Endodermal cell (in vitro differentiated cells): Measurements from ENCODE around the gene PEX1. TPM values are rescaled to one million over a fixed set of nuclear protein-coding genes. Genes with fewer than 3 reads are reported as not detected.

Experiments
- DNase-seq: peaks from one replicate; pipeline ENCODE4 v3.0.0-alpha.2; 2017
- H3K27ac ChIP-seq: 2 replicates; pipeline ENCODE4 v1.5.1; 2013; ENCODE audit warnings: mild to moderate bottlenecking, low read depth, low read length, moderate library complexity
- H3K27me3 ChIP-seq: 2 replicates; pipeline ENCODE4 v1.6.1; 2013; ENCODE audit warnings: mild to moderate bottlenecking, low read length, moderate library complexity; ENCODE audit not compliant: insufficient read depth, control insufficient read depth, poor library complexity, severe bottlenecking
- H3K36me3 ChIP-seq: 2 replicates; pipeline ENCODE4 v1.7.0; 2013; ENCODE audit warnings: mild to moderate bottlenecking, low read length, moderate library complexity; ENCODE audit not compliant: control insufficient read depth, insufficient read depth
- H3K4me1 ChIP-seq: one replicate; pipeline ENCODE4 v1.7.0; 2013; ENCODE audit warnings: low read length; ENCODE audit not compliant: control insufficient read depth, insufficient read depth
- H3K4me3 ChIP-seq: 2 replicates; pipeline ENCODE4 v1.5.1; 2013; ENCODE audit warnings: mild to moderate bottlenecking, low read length, moderate library complexity
- H3K9ac ChIP-seq: 2 replicates; pipeline ENCODE4 v1.6.1; 2013; ENCODE audit warnings: mild to moderate bottlenecking, low read length, moderate library complexity; ENCODE audit not compliant: poor library complexity, severe bottlenecking; ENCODE audit errors: extremely low read depth
- H3K9me3 ChIP-seq: 2 replicates; pipeline ENCODE4 v1.6.1; 2013; ENCODE audit warnings: mild to moderate bottlenecking, low read length, moderate library complexity; ENCODE audit not compliant: control insufficient read depth
- H3K27ac Mint-ChIP-seq: 2 replicates; pipeline ENCODE4 v1.8.0; 2020; ENCODE audit warnings: mixed read lengths
- H3K27me3 Mint-ChIP-seq: 2 replicates; pipeline ENCODE4 v1.8.0; 2021; ENCODE audit warnings: mild to moderate bottlenecking, mixed read lengths; ENCODE audit not compliant: insufficient read depth
- H3K36me3 Mint-ChIP-seq: 2 replicates; pipeline ENCODE4 v1.8.0; 2020; ENCODE audit warnings: low read depth, mixed read lengths
- H3K4me1 Mint-ChIP-seq: 2 replicates; pipeline ENCODE4 v1.8.0; 2020; ENCODE audit warnings: mixed read lengths
- H3K4me3 Mint-ChIP-seq: 2 replicates; pipeline ENCODE4 v1.8.0; 2020; ENCODE audit warnings: mild to moderate bottlenecking, moderate library complexity, mixed read lengths
- H3K9me3 Mint-ChIP-seq: 2 replicates; pipeline ENCODE4 v1.8.0; 2020; ENCODE audit warnings: mild to moderate bottlenecking, mixed read lengths
- CTCF ChIP-seq: fragments of 200-600 bp; sonication (generic); conservative IDR thresholded peaks from 2 replicates; pipeline ENCODE4 v1.5.0; 2021; ENCODE audit warnings: antibody characterized with exemption, mild to moderate bottlenecking
- WGBS, 2 experiments: methylation state at CpG; one replicate each; pipeline versions ENCODE4 v1.1.5 to v1.1.7; 2013; ENCODE audit warnings: missing lambda C conversion rate in 2 of 2, mixed read lengths in 1 of 2; ENCODE audit not compliant: insufficient coverage in 1 of 2, insufficient read length in 1 of 2; 5-methylcytosine and 5-hydroxymethylcytosine counted together
- total RNA-seq, 2 donors: library from RNA; stranded (reverse); fragmentation: NEBNext Ultra II Directional in 1 of 2; extraction: Animal tissue kit (Norgen Biotek cat#: 25700) in 1 of 2; gene quantifications; 2 replicates in 1 of 2; 3 replicates in 1 of 2; pipeline ENCODE4 v1.2.1, GENCODE V29; 2021

The PEX1 gene
- total RNA-seq, 2 donors from 2014 or later = 26.1 to 34.0 TPM

- no peak for DNase-seq
- no peak overlapping the region for H3K27ac Mint-ChIP-seq
These were observed 65.8 kb downstream of the PEX1 start for GRCh38 chr7:92462560-92462959.

GRCh38 chr7:92461027-92462003 is 67.0 kb downstream of the PEX1 start:
- H3K4me3 ChIP-seq = no peak overlapping the region
- Mint-ChIP-seq H3K4me1 (peaks cover 3% of the 10 kb centered on the region), H3K27ac (no peak overlapping the region), H3K36me3 (peaks cover 9% of the 10 kb centered on the region), H3K9me3 (no peaks in the 10 kb centered on the region), H3K27me3 (no peaks in the 10 kb centered on the region), H3K4me3 (no peak overlapping the region)
- H3K9me3 ChIP-seq = no peaks in the 10 kb centered on the region
- no peak overlapping the region for H3K9ac ChIP-seq
- peak; percentile 94 for TF ChIP-seq CTCF
- peaks cover 16% of the 10 kb centered on the region for H3K36me3 ChIP-seq
- no peaks in the 10 kb centered on the region for H3K4me1 ChIP-seq
- peak; percentile 71 for DNase-seq
- 84 to 100% methylated on average over 2 to 8 of the region's 8 CpGs for WGBS, 2 experiments
- H3K27me3 ChIP-seq = no peaks in the 10 kb centered on the region
- H3K27ac ChIP-seq = peak overlapping the region; percentile 64

More at GRCh38 chr7:92462560-92462959, 65.8 kb downstream of the PEX1 start:
- H3K9ac ChIP-seq = no peak overlapping the region
- Mint-ChIP-seq H3K4me3 (no peak overlapping the region), H3K36me3 (peaks cover 3% of the 10 kb centered on the region), H3K4me1 (peaks cover 3% of the 10 kb centered on the region), H3K9me3 (peaks cover 2% of the 10 kb centered on the region), H3K27me3 (no peaks in the 10 kb centered on the region)
- no peaks in the 10 kb centered on the region for H3K4me1 ChIP-seq
- H3K27me3 ChIP-seq = no peaks in the 10 kb centered on the region
- no peak overlapping the region for H3K4me3 ChIP-seq
- 91 to 100% methylated on average over 3 of the region's 3 CpGs for WGBS, 2 experiments
- H3K36me3 ChIP-seq = peaks cover 9% of the 10 kb centered on the region
- no peak for TF ChIP-seq CTCF
- H3K27ac ChIP-seq = no peak overlapping the region
- no peaks in the 10 kb centered on the region for H3K9me3 ChIP-seq

GRCh38 chr7:92460510-92460909 is 67.8 kb downstream of the PEX1 start:
- H3K4me3 ChIP-seq = no peak overlapping the region
- H3K9me3 ChIP-seq = no peaks in the 10 kb centered on the region
- no peak for TF ChIP-seq CTCF
- no peak overlapping the region for H3K9ac ChIP-seq
- no peak for DNase-seq
- 88 to 97% methylated on average over 3 to 4 of the region's 4 CpGs for WGBS, 2 experiments
- H3K36me3 ChIP-seq = peaks cover 24% of the 10 kb centered on the region
- Mint-ChIP-seq H3K36me3 (peaks cover 16% of the 10 kb centered on the region), H3K27me3 (no peaks in the 10 kb centered on the region), H3K9me3 (no peaks in the 10 kb centered on the region), H3K4me3 (no peak overlapping the region), H3K27ac (no peak overlapping the region), H3K4me1 (peaks cover 3% of the 10 kb centered on the region)
- H3K4me1 ChIP-seq = no peaks in the 10 kb centered on the region
- H3K27ac ChIP-seq = no peak overlapping the region
- H3K27me3 ChIP-seq = no peaks in the 10 kb centered on the region
